DND-41 (cell line): ENCODE results near the gene ARHGAP32.

ENCODE experiments used
- ATAC-seq: fragments of 200-7000 bp; cut with Tn5 transposase; 3 replicates; pipeline ENCODE4 v1.9.1; 2021; ENCODE audit warnings: low read depth; ENCODE audit not compliant: insufficient read depth
- DNase-seq: peaks from one replicate; pipeline ENCODE4 v3.0.0-alpha.2; 2020
- H2AFZ ChIP-seq: 2 replicates; pipeline ENCODE4 v1.6.0; 2012; ENCODE audit warnings: low read depth, low read length
- H3K27ac ChIP-seq: 2 replicates; pipeline ENCODE4 v1.5.1; 2012; ENCODE audit warnings: low read length, inconsistent platforms
- H3K27me3 ChIP-seq: fragments of 200-600 bp; sonication (generic); 2 replicates; pipeline ENCODE4 v1.6.0; 2012; ENCODE audit warnings: low read length, mild to moderate bottlenecking, inconsistent platforms; ENCODE audit not compliant: insufficient read depth, poor library complexity
- H3K36me3 ChIP-seq: 2 replicates; pipeline ENCODE4 v1.5.1; 2012; ENCODE audit warnings: low read length, inconsistent platforms; ENCODE audit not compliant: insufficient read depth
- H3K4me1 ChIP-seq: 2 replicates; pipeline ENCODE4 v1.5.1; 2012; ENCODE audit warnings: mild to moderate bottlenecking, low read length; ENCODE audit not compliant: insufficient read depth
- H3K4me2 ChIP-seq: 2 replicates; pipeline ENCODE4 v1.6.0; 2012; ENCODE audit warnings: mild to moderate bottlenecking, moderate library complexity, low read length, inconsistent platforms; ENCODE audit not compliant: insufficient read depth
- H3K4me3 ChIP-seq, 2 experiments: fragments of 200-600 bp in 1 of 2; shearing (Covaris generic) in 1 of 2; 2 replicates each; pipeline ENCODE4 v1.5.1; 2012 to 2016; ENCODE audit warnings: inconsistent platforms in 2 of 2, low read length in 2 of 2, mild to moderate bottlenecking in 2 of 2, low read depth in 1 of 2, moderate library complexity in 1 of 2
- H3K79me2 ChIP-seq: 2 replicates; pipeline ENCODE4 v1.6.0; 2012; ENCODE audit warnings: low read length, inconsistent platforms; ENCODE audit not compliant: insufficient read depth
- H3K9ac ChIP-seq: 2 replicates; pipeline ENCODE4 v1.6.0; 2012; ENCODE audit warnings: low read depth, mild to moderate bottlenecking, inconsistent platforms, low read length, moderate library complexity
- H3K9me3 ChIP-seq: 2 replicates; pipeline ENCODE4 v1.5.1; 2012; ENCODE audit warnings: low read length, moderate library complexity, mild to moderate bottlenecking, inconsistent platforms; ENCODE audit not compliant: insufficient read depth, severe bottlenecking
- H4K20me1 ChIP-seq: 2 replicates; pipeline ENCODE4 v1.6.0; 2012; ENCODE audit warnings: low read length; ENCODE audit not compliant: insufficient read depth
- CTCF ChIP-seq: IDR thresholded peaks from 2 replicates; pipeline ENCODE4 v1.5.1; 2012; ENCODE audit warnings: borderline replicate concordance, low read length, moderate library complexity, mild to moderate bottlenecking; ENCODE audit not compliant: poor library complexity, severe bottlenecking; ENCODE audit errors: extremely low read depth
- EZH2 ChIP-seq: IDR thresholded peaks from 3 replicates; pipeline ENCODE4 v1.6.1; 2012; ENCODE audit warnings: borderline replicate concordance, low read depth, mild to moderate bottlenecking, moderate library complexity, low read length, inconsistent platforms; ENCODE audit not compliant: severe bottlenecking

Gene ARHGAP32

GRCh38 chr11:128916037-128916572 lies 276.0 kb downstream of the ARHGAP32 start:
- TF ChIP-seq EZH2 (no peak), CTCF (no peak)
- H4K20me1 ChIP-seq: no peaks in the 10 kb centered on the region
- no peak overlapping the region for H3K27ac ChIP-seq
- H3K9me3 ChIP-seq: no peaks in the 10 kb centered on the region
- DNase-seq (no peak), ATAC-seq (no peak)
- H3K27me3 ChIP-seq: peaks cover 13% of the 10 kb centered on the region
- H3K36me3 ChIP-seq: no peaks in the 10 kb centered on the region
- H3K9ac ChIP-seq: no peak overlapping the region
- no peaks in the 10 kb centered on the region for H3K79me2 ChIP-seq
- H3K4me3 ChIP-seq: no peak overlapping the region
- H3K4me1 ChIP-seq: no peaks in the 10 kb centered on the region
- no peak overlapping the region for H2AFZ ChIP-seq
- H3K4me2 ChIP-seq: no peak overlapping the region

GRCh38 chr11:128915149-128915521 lies 277.0 kb downstream of the ARHGAP32 start:
- Histone ChIP-seq H3K27me3 (peaks cover 9% of the 10 kb centered on the region), H3K4me1 (no peaks in the 10 kb centered on the region), H2AFZ (no peak overlapping the region), H3K79me2 (no peaks in the 10 kb centered on the region), H3K36me3 (no peaks in the 10 kb centered on the region), H3K4me2 (no peak overlapping the region), H3K9me3 (no peaks in the 10 kb centered on the region), H3K4me3 (no peak overlapping the region), H3K9ac (no peak overlapping the region), H3K27ac (no peak overlapping the region), H4K20me1 (no peaks in the 10 kb centered on the region)
- no peak for DNase-seq
- TF ChIP-seq EZH2: no peak
- no peak for TF ChIP-seq CTCF
- no peak for ATAC-seq
